GM21528 (cell line): Measurements from ENCODE around the gene SPINK8.
A peak's percentile ranks its signal among the peaks of the same experiment; 100 is the strongest.
"Not testable (repeated sequence)": the region's sequence is repeated elsewhere in the genome, so short reads cannot be mapped to it uniquely, and the experiment has no call there.

Experiments used
- ATAC-seq: cut with Tn5 transposase; IDR thresholded peaks from one replicate; pipeline ENCODE4 v1.9.1; 2021; ENCODE audit warnings: mild to moderate bottlenecking, moderate library complexity; ENCODE audit not compliant: unreplicated experiment, low FRiP score

The SPINK8 gene

GRCh38 chr3:48331706-48332435 lies 1.6 kb downstream of the SPINK8 start:
- not testable (repeated sequence) for ATAC-seq

DNA sequence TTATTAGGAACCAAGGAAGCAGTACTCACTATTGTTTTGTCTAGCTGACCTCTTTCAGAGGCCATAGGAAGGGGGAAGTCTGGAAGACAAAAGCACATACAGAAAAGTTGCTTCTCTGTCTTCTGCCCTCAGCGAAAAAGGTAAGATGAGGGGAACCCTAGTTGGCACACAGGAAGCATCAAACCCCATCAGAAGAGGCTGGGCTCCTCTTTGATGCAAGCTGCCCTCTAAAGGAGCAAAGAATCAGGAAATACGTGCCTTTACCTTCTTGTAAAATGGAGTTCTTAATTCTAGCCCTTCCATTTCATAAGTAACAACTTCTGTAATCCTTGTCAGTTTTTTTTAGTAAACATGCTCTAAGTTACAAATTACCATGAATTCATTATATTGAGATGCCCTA lies 12.5 kb downstream of the SPINK8 start:
- ATAC-seq = no peak

GRCh38 chr3:48318713-48319468 lies 14.6 kb downstream of the SPINK8 start:
- ATAC-seq = no peak

DNA sequence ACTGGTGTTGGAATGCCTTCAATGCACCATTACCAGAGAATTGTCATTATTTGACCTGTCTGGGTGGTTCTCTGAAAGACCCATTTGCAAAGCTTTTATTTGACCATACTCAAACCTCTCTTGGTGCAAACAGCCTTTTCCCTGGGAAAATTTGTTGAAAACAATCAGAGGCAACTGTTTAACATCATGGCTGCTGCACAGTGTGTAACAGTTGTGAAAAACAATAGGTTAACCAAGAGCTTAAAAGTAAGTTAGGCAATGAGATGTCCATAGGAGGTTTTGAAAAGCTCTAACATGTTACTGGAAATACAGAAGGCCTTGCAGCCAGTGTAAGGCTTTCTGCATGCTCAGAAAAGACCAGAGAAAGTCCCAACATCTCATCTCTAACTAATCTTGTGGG lies 18.9 kb downstream of the SPINK8 start:
- no peak for ATAC-seq

DNA sequence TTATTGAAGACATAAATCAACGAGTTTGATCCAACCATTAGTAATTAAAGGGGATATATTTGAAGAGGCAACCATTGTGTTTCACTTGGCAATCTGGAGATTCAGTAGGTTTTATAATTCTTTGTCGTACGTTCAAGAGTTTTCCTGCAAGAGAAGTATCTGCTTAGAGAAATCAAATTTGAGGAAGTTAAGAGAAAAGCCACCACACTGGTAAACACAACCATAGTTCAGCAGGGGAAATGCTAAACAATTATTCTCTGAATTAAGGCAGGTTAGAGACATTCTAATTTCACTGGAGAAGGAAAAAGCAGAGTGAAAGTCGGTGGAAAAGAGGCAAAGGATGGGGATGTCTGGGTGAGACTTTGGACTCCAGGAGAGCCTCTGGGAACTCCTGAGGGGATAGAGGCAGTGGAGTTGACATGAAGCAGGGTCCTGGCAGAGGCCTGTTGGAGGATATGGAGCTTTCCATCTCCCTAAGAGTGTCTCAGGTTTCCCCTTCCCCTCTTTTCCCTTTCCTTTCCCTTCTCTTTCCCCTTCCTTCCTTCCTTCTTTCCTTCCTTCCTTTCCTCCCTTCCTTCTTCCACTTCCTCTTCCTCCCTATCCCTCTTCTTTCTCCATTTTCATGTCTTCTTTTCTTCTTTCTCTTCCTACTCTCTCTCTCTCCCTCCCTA lies 26.5 kb downstream of the SPINK8 start:
- ATAC-seq = no peak

DNA sequence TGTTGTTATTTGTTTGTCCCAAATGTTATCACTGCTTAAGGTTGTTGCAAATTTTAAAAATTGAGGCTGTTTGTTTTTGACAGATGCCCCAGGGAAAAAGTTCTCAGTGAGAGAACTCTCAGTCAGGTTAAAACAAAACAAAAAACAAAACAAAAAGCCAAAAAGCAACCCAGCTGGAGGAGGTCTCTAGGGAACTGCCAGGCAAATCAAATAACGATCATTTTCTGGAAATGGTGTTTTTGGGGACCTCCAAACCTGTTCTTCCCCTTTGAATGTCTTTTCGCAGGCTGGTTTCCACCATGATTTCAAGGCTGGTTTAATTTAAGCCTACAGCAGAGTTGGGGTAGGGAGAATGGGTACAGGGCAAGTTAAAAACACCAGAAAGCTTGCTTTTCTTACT lies 27.2 kb downstream of the SPINK8 start:
- no peak for ATAC-seq

- ATAC-seq = no peak
These were observed 28.1 kb downstream of the SPINK8 start for GRCh38 chr3:48305396-48305795.

GRCh38 chr3:48303021-48303420 lies 30.4 kb downstream of the SPINK8 start:
- ATAC-seq = no peak

- peak; percentile 14 for ATAC-seq
These were observed 31.7 kb downstream of the SPINK8 start for GRCh38 chr3:48301800-48302166.

DNA sequence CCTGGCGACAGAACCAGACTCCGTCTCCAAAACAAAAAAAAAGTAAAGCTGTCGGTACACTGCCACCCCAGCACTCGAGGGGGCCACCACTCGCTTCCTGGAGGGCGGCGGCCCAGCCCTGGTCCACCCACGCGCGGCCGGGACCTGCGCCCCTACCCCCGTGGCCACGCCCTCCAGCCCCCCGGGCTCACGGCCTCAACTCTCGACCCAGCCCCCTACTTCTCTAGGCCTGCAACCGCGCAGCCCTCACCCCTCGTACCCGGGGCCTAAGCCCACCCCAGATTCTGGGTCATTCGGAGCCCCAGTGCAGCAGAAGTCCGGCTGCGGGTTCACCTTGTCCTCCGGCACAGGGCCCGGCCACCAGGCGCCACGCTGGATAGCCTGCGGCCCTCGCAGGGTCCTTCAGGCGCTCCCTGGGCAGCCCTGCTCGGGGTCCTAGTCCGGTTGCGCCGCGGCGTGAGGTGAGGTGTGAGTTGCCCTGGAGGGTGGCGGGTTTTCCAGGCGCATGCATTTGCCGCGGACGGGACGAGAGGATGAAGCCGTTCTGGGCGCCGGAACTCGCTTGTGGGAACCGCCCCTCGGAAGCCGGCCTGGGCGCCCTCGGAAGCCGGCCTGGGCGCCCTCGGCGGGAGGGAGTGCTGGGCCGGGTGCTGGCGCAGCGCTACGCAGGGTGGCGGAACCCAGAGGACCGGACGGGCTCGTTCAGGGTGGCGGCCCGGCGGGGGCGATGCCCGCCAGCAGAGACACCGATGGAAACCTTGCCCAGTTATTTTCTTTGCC lies 32.3 kb downstream of the SPINK8 start, which contains the start of gene NME6:
NME6 (minus strand) TSS at position 348 of the 780 bp plus-strand sequence.
- peak; percentile 64 for ATAC-seq

DNA sequence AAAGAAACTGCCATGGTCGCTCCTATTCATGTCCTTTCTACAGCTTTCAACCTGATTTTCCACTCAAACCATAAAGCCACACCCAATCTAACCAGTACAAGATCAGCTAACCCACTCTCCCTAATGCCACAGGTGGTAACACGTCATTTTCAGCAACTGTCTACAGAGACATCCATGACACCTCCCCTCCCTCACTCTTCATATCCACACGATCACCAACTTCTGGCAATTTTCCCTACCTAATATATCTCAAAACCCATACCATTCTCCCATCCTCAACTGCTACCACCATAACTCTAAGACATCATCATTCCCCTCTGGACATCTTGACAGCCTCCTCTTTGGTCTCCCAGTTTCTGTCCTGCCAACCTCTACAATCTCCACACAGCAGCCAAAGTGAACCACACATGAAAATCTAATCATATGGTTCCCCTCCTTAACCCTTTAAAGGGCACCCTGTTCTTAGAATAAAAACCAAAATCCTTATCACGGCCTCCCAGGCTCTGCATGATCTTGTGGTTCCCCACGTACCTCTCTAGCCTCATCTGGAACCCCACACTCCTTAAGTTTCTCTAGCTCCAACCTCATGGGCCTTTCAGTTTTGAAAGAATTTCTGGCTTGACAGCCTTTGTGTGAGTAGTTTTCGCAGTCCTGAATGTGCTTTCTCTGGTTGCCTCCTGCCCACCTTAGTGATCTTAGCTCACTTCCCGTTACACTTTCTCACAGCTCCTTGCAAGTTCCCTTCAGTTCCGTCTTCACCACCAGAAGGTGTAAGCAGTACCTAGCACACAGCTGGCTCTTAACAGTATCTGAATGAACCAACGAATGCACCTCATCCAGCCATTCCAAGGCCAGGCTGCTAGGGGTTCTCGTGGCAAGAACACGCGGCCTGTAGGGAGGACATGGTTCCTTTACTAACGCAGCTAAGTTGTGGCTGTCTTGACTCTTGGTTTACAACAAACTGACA lies 33.4 kb downstream of the SPINK8 start:
- peak; percentile 41 for ATAC-seq

GRCh38 chr3:48297111-48297810 lies 36.2 kb downstream of the SPINK8 start:
- no peak for ATAC-seq

DNA sequence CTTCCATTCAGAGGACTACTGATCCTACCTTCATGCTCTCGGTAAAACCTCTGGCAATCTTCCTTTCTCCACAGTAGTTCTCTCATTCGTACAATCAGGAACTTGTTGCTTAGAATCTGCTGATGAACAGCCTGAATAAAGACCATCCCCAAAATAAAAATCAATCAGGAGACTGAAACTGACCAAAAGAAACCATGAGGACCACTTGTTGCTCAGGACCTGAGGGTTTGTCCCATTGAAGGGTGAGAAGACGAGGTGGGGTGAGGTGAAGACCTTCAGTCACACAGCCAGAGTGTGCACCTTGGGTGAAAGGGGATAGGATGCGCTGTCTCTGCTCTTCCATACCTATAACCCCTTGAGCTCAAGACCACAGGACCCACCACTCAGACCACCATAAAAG lies 36.8 kb downstream of the SPINK8 start:
- ATAC-seq = no peak

DNA sequence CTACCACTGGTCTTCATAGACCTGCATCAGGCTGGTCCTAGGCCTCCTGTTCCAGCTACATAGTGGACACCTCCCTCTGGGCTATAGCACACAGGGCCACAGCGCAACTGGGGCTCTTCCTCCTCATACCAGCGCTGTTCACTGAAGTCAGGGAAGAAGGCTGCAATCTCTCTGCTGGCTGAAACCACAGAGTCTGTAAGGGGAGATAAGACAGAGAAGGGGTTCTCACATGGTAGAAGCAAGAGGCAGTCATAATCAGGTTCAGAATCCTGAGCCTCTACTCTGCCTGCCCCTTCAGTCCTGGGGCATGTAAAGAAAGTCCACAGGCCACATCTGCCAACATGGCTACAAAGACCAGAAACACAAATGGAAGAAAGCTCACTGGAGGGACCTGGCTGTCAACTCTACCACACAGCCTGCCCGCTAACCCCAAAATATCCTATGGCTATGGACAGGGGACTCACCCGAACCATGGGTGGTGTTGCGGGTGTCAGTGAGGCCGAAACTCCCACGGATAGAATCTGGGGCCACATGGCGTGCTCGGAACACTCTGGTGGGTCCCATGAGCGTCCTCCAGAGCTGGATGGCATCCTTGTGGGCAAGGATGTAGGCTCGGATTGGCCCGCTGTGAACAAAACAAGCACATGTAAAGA lies 38.7 kb downstream of the SPINK8 start:
- ATAC-seq = no peak

- ATAC-seq = no peak
These were observed 43.8 kb downstream of the SPINK8 start for GRCh38 chr3:48289659-48290058.

DNA sequence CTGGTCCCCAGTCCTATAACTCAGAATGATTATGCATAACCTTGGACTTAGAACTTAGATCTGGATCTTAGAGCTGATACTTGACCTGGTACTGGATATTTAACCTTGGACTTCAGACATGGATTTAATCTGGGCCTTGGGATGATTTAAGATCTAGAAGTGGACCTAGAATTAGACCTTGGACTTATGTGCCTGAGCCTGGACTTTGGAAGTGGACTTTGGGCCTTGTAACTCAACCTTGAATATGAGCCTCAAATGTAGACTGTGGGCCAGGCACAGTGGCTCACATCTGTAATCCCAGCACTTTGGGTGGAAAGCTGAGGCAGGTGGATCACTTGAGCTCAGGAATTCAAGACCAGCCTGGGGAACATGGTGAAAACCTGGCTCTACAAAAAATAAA lies 46.4 kb downstream of the SPINK8 start:
- no peak for ATAC-seq

DNA sequence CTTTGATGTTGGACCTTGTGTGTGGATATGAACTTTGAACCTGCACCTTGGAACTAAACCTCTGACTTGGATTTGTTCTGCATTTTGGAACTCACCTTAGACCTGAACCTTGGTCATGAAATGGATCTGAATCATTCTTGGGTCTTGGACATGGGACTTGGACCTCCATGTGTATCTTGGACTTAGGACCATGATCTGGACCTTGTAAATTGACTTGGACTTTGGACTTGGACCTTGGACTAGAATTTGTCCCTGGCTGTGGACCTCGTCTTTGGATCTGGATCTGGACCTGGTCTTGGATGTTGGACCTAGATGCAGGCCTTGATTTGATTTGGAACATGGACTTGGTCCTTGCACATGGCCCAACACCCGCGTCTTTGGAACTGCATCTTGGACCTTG lies 47.2 kb downstream of the SPINK8 start:
- ATAC-seq = no peak

DNA sequence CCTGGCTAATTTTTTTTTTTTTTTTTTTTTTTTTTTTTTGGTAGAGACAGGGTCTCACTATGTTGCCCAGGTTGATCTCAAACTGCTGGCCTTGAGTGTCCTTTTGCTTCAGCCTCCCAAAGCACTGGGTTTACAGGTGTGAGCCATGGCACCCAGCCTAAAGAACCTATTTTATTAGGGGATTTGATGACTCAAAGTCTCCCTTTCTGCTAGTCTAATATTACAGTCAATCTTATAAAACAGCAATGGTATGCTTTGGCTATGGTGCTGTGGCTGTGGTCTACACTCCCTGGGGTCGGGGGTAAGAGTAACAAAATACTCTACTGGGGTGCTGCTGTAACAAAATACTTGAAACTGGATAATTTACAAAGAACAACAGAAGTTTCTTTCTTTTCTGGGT lies 47.8 kb downstream of the SPINK8 start:
- ATAC-seq = no peak
